HG03571 (cell line): ENCODE results near the gene SEMA5A.

ENCODE experiments used
- ATAC-seq: cut with Tn5 transposase; IDR thresholded peaks from one replicate; pipeline ENCODE4 v1.9.1; 2021; ENCODE audit not compliant: unreplicated experiment

The SEMA5A gene

GRCh38 chr5:9294793-9295465 lies 250.9 kb downstream of the SEMA5A start:
- ATAC-seq: no peak

DNA sequence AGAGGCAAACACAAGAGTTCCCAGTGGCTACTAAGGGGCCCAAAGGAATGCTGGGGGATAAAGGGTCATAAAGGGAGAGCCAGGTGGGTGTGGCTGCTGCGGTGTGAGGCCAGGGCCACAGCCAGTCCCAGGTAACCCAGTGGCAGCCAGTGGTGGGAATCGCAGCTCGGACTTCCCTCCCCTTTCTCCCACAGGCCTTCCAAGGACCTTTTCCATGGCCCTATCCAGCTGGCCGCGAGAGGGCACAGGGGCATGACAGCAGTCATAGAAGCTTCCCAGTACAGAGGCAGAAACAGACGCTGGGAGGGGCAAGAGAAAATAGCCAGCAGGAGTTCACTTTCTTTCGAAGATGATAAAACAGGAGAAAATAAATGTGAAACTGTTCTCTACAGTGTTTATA lies 257.6 kb downstream of the SEMA5A start:
- no peak for ATAC-seq

GRCh38 chr5:9284781-9285307 lies 261.0 kb downstream of the SEMA5A start:
- no peak for ATAC-seq

DNA sequence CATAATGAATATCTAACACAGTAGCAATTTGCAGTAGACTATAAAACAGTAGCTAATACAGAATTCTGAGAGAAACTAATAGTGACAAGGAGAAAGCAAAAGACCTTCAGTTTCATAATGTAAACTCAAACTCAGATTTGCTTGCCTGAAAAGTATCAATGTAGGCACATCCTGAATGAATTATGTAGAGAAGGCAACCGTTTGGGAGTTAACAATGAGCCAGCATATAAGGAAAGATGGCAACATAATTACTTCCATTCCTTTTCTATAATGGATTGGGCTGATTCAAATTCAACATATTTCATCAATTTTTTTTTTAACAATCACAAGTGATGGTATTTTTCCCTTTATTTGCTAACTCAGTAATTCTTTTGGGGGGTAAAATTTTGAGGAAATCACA lies 261.6 kb downstream of the SEMA5A start:
- ATAC-seq: no peak

DNA sequence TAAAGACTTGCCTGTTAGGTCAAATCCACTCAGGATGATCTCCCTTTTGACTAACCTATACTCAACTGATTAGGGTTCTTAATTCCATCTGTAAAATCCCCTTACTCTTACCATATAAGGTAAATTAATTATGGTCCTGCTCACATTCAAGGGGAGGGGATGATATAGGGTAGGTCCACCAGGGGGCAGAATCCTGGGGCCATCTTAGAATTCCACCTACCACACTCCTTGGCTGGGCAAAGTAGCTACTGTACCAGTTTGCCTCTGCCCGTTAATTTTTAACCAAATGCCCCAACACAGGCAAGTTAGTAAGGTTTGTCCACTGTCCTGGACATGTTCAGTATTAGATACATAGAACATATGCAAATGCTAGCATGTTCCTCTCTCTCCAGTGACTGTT lies 262.4 kb downstream of the SEMA5A start:
- no peak for ATAC-seq

- ATAC-seq: no peak
These were observed 262.9 kb downstream of the SEMA5A start for GRCh38 chr5:9283021-9283420.

GRCh38 chr5:9282211-9282610 lies 263.7 kb downstream of the SEMA5A start:
- no peak for ATAC-seq

DNA sequence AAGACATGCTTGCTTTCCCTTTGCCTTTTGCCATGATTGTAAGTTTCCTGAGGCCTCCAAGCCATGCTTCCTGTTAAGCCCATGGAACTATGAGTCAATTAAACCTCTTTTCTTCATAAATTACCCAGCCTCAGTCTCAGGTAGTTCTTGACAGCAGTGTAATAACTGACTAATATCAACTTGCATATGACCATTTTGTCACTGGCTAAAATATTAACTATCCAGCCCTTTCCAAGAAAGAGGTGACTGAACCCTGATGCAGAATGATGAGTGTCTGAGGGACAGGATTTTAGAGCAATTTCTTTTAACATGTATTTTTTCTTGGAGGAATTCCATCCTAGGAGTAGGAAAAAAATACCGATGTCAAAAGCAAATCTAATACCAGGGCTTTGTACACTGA lies 266.1 kb downstream of the SEMA5A start:
- no peak for ATAC-seq

DNA sequence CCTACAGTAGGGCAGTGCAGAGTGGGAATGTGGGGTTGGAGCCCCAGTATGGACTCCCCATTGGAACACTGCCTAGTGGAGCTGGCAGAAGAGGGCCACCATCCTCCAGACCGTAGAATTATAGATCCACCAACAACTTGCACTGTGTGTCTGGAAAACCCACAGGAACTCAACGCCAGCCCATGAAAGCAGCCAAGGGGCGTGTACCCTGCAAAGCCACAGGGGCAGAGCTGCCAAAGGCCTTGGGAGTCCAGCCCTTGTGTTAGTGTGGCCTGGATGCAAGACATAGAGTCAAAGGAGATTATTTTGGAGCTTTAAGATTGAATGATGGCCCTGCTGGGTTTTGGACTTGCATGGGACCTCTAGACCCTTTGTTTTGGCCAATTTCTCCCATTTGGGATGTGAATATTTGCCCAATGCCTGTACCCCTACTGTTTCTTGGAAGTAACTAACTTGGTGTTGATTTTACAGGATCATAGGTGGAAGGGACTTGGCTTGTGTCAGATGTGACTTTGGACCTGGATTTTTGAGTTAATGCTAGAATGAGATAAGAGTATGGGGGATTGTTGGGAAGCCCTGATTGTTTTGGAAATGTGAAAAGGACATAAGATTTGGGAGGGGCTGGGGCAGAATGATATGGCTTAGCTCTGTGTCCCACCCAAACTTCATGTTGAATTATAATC lies 266.8 kb downstream of the SEMA5A start:
- no peak for ATAC-seq

DNA sequence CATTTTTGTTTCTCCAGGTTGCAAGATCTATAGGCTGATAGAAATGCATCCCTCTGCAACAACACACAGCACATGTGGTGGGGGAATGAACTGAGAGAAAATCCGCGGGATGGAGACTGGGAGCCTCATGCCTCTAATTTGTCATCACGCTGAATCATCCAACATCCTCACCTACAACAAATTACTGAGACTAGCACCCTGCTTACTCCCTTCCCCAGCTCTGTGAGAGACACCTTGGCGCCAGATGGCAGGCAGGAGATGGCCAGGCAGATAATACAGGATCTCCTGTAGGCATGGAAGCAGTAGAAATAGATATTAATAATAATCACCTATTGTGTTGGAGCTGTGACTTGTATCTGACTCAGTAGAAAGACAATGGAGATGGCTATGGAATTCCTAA lies 276.9 kb downstream of the SEMA5A start:
- ATAC-seq: no peak

GRCh38 chr5:9268226-9268625 lies 277.6 kb downstream of the SEMA5A start:
- no peak for ATAC-seq

- no peak for ATAC-seq
These were observed 280.2 kb downstream of the SEMA5A start for GRCh38 chr5:9265441-9266287.

GRCh38 chr5:9264301-9264700 lies 281.6 kb downstream of the SEMA5A start:
- ATAC-seq: no peak

- ATAC-seq: no peak
These were observed 282.2 kb downstream of the SEMA5A start for GRCh38 chr5:9263656-9264055.

- ATAC-seq: no peak
These were observed 294.4 kb downstream of the SEMA5A start for GRCh38 chr5:9251379-9251980.

DNA sequence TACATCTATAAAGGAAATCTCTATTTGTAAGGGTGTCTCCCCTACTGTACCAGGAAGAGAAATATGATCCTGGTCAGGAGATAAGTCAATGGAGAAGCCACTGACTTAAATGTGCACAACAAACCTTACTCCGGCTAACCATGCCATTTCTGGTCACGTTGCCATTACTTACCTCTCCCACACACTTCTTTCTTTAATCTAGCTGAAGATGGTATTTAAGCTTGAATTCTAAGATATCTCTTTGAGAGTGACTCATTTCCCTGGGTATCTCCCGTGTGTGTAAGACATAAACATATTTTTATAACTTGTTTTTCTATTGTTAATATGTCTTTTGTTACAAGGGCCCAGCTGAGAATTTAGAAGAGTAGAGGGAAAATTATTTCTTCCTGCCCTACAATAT lies 296.6 kb downstream of the SEMA5A start:
- ATAC-seq: no peak

DNA sequence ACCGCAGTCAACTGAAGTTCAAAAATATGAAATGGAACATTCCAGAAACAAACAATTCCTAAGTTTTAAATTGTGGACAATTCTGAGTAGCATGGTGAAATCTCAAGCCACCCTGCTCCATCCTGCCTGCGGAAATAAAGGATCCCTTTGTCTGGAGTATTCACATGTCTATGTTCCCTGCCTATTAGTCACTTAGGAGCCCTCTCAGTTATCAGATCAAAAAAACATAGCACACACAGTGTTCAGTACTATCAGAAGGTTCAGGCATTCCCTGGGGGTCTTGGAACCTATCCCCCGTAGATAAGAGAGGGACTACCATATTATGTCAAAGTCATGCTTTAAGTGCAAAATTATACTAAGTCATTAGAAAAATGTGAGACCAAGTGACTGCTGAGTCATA lies 300.8 kb downstream of the SEMA5A start:
- no peak for ATAC-seq

DNA sequence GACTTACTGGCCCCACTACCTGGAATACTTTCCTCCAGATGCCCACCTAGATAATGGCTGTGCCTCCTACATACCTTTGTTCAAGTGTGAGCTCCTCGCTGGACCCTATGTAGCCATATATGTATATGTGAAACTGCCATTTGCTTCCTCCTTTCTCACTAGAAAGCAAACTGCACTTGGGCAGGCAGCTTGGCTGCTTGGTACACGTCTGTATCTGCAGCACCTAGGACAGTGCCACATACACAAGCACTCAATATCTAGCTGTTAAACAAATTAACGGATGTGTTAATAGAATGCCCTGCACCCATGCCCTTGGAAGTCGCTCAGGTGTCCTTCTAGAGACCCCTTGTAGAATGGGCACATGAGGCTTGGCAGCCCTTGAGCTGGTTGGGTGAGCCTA lies 301.5 kb downstream of the SEMA5A start:
- ATAC-seq: no peak

DNA sequence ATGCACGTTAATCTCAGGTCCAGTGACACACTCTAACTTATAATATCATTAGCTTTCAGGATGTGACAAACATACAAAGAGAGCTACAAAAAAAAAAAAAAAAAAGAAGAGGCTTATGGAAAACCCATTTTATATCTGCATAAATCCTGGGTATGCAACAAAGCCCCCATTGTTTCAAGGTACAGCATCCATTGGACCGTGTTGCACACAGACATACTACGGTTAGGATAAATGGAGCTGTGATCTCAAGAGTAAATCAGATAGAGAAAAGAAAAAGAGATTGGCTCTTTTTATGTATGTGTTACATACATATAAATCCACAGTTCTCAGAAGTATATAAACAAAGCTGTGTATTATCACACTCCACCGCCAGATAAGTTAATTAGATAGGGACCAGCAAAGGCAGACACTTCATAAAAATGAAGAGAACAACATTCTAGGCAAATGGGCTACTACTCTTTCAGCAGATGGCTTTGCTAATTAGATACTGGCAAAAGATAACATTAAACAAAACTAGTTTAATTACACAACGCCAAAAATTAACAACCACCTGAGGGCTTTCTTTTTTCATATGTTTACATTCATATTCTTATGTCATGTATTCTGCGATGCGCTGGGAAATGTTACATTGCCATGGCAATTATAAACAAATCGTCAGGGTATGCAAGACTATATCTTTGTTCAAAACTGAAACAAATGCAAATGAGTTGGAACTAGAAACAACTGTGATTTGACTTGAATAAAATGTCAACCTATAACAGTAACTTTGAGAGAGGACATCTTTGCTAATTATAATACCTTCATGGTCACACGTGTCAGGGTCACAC lies 304.2 kb downstream of the SEMA5A start:
- no peak for ATAC-seq

DNA sequence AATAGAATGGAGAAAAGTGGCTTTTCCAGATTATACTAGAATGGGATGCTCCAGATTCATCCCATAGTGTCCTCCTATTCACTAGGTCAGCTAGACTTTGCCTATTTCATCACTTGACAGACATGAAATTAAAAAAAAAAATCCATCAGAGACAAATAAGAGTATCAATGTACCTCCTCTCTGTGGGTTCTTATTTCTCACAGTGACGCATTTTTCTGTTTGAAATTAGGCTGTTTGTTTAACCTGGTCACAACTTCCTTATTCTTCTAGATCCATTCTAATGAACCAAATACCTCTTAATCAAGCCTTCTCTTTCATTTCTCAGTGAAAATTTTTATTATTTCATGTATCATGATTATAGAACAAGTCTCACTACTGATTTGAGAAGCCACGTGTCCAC lies 305.4 kb downstream of the SEMA5A start:
- no peak for ATAC-seq
